RCC 7860 (cell line): Measurements from ENCODE around the gene ST7L.

Source experiments
- DNase-seq: peaks from one replicate; pipeline ENCODE4 v3.0.0-alpha.2; 2015; ENCODE audit warnings: low spot score
- FAIRE-seq: peaks from 2 replicates; lab custom pipeline; 2012; peaks lifted over from hg19 to GRCh38; lab: Jason Lieb, UNC

The ST7L gene

DNA sequence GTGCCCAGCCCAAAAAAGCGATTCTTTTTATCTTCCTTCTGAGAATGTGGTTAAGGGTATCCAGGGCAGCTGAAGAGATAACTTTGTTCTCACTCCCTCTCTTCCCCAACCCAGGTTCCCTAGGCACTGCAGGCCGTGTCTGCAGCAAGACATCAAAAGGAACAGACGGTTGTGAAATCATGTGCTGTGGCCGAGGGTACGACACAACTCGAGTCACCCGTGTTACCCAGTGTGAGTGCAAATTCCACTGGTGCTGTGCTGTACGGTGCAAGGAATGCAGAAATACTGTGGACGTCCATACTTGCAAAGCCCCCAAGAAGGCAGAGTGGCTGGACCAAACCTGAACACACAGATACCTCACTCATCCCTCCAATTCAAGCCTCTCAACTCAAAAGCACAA, 98.8 kb downstream of the ST7L start:
- FAIRE-seq (no peak), DNase-seq (peak; percentile 48)

DNA sequence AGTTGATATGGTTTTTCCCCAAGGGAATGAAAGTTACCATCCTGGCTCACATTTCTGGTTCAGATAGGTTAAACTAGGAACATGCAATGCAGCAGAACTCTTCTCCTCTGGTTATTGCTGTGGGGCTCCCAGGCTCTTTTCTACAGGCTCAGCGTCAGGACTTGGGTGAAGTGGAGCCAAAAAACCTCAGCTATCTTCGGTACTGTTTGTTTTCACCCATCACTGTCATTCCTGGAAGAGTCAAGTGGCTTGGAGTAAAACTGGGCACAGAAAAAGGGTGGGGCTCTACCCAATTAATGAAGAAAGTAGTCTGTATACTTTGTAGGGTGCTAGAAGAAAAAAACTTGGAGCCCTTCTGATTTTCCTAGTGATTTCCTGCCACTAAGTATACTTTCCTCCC, 100.8 kb downstream of the ST7L start:
- FAIRE-seq = no peak
- no peak for DNase-seq

DNA sequence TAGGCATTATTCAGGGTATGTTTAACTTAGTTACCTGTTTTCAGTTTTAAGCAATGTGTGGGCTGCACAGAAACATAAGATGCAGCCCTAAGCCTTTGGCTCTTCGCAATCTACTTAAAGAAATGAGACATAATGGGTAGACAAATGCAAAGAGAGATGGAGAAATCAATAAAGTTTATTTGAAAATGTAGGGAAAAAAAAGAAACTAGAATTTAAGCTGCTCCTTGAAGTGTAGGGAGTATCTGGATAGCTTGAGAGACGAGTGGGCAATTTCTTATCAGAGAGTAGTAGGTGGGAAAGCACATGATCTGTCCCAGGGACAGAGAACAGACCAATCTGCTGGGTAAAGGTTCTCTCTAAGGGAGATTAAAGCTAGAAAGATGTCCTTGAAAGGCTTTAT, 101.3 kb downstream of the ST7L start:
- FAIRE-seq (no peak), DNase-seq (no peak)

DNA sequence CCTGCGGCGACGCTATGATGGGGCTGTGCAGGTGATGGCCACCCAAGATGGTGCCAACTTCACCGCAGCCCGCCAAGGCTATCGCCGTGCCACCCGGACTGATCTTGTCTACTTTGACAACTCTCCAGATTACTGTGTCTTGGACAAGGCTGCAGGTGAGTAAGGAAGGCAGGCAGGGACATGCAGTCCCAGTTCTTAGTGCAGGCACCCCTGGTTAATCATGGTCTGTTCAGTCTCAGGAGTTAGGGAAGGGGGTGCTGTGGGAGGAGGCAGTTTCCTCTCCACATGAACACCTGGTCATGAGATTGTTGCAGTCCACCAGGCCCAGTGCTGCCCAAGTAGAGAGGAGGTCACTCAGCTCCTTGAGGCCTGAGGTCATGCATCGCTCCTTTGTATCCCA, 101.7 kb downstream of the ST7L start:
- FAIRE-seq = no peak
- no peak for DNase-seq

DNA sequence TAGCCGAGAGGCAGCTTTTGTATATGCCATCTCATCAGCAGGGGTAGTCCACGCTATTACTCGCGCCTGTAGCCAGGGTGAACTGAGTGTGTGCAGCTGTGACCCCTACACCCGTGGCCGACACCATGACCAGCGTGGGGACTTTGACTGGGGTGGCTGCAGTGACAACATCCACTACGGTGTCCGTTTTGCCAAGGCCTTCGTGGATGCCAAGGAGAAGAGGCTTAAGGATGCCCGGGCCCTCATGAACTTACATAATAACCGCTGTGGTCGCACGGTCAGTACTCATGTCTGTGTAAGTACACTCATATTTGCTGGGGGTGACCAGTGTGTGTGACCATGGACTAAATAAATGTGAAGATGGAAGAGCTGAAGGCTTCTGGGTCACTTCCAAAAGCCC, 102.8 kb downstream of the ST7L start:
- DNase-seq (no peak), FAIRE-seq (no peak)

DNA sequence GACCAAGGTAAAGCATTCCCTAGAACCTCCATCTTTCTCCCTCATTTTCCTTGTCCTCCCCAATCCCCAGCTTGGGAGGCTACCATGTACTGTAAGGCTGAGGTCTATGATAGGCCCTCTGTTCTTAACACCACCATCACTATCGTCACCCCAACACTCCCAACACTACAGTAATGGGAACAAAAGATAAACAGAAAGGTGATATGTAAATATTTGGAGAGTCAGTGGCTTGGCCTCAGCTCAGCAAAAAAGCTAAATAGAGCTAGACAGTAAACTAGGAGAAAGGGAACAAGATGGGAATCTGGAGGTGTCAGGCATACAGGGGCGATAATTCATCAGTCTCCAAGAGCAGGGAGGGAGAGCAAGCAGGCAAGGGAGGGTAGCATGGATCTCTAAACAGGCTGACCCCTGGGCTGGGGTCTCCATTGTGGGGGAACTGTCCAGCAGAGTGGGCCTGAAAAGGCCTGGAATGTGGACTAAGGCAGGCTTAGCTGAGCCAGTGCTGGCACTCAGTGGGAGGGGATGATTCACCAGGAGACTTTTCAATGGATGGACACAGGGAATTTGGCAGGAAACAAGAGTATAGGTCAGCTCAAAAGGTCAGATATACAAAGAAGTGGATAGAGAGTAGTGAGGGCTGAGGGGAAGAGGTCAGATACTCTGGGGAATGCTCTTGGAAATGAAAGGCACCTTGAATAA, 103.5 kb downstream of the ST7L start:
- FAIRE-seq (peak; percentile 90), DNase-seq (peak; percentile 86)

DNA sequence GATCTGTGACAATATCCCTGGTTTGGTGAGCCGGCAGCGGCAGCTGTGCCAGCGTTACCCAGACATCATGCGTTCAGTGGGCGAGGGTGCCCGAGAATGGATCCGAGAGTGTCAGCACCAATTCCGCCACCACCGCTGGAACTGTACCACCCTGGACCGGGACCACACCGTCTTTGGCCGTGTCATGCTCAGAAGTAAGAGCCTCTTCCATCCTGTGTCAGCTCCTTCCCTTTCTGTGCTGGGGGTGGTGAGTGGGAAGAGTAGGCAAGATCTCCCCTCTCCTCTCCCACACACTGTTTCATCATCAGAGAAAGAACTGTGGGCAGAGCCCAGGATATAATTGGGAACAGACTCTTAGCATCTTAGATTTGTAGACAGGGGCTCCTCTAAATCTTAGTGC, 104.0 kb downstream of the ST7L start:
- FAIRE-seq (no peak), DNase-seq (no peak)

DNA sequence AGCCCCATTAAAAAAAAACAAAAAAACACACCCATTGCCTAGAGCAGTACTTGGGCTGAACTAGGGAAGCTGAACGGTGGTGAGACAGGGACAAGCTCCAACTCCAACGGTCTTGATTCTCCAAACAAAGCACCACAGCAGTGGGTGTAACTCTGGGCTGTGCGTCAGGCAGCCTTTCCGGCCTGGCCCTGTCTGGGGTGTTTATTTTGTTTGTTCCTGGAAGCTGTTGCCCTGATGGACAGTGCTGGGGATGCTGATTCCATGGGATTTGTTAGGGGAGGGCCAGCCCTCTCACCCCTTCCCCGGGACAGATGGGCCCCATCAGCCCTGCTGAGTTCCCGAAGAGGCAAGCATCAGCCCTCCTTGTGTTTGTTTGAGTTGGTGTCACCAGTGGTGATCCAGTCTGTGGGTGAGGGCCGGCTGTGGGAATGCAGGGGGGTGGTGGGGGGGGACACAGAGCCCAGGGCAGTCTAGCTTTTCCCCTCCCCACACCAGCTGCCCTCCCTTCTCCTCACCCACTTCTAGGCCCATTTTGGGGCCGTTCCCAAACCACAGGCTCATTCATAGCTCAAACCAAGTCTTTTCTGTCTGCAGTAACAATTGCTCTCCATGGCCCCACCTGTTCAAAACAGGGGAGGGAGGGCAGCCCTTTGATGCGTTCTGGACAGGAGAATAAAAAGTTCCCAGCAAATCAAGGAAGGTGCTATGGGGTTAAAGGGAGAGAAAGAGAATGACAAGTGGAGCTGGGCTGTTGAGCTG, 105.7 kb downstream of the ST7L start:
- DNase-seq = no peak

DNA sequence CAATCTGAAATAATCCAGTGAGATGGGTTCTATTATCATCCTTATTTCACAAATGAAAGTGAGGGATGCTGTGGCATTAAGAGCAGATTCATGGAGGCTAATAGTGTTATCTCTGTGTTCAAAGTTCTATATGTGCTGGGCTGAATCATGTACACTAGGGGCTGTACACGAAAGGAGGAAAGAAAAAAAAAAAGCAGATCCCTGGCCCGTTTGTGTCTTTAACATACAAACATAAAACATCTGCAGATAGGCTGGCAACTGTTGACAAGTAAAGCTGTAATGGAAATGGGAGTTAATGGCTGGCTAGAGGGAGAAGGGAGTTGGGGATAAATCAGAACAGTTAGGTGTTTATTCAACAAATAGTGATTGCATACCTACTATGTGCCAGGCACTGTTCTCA, 107.0 kb downstream of the ST7L start:
- DNase-seq (no peak), FAIRE-seq (no peak)

More for the DNA sequence above, 105.7 kb downstream of the ST7L start:
- no peak for FAIRE-seq

DNA sequence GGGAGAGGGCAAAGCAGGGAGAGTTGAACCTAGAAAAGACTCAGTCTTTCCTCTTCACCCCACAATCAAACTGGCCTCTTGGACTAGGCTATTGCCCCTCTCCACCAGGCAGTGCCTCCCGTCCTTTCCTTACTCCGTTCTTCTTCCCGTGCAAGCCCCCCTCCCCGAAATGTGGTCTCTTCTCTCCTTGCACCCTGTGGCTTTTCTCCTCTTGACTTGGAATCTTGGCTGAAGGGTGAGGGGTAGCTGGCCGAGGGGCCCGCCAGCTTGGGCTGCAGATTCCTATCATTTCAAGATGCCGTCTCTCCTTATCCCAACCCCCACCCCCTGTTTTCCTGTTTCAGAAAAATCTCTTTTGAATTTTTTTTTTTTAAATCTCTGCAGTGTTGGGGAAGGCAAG, 108.6 kb downstream of the ST7L start:
- no peak for DNase-seq
- no peak for FAIRE-seq

DNA sequence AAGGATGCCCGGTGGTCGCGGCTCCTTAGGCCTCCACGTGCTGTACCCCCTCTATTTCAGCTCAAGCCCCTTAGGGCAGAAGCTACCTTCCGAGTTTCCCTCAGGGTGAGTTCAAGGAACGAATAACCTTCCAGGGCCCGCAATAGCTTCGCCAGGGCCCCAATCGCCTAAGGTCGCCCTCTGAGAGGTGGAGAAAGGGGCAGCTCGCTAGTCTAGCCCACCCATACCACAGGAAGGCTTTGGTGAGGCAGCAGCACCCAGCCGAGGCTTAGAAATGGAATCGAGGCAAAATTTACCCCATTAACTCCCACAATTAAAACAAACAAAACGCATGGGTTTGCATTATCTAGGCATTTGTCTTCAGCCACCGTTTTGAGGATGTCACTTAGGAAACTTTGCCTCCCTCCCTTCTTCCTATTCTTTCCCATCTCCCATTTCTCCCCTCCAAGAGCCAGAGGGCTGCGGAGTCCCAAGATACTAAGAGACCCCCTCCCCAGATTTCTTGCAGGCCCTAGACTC, 109.2 kb downstream of the ST7L start:
- no peak for FAIRE-seq

DNA sequence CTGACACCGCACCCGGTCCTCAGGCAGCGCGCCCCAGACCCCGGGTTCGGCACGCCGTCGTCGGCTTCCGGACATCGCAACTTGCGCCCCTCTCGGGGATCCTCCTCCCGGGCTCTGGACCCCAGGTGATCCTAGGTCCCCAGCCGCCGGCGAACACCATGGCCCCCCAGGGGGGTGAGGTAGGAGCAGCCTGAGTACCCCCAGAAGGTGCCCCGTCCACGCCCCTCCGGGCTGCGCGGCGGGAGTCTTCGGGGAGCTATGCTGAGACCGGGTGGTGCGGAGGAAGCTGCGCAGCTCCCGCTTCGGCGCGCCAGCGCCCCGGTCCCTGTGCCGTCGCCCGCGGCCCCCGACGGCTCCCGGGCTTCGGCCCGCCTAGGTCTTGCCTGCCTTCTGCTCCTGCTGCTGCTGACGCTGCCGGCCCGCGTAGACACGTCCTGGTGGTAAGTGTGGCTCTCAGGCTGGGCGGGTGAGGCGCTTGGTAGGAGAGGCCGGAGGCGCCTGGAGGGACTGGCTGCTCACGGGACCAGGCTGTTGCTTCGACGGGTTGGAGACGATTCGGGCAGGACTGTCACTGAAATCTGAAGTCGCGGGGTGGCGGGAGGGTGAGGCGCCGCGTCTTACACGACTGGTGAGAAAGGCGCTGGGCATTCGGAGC, 109.8 kb downstream of the ST7L start:
- DNase-seq = no peak
- FAIRE-seq = no peak

More for the DNA sequence above, 109.2 kb downstream of the ST7L start:
- no peak for DNase-seq

DNA sequence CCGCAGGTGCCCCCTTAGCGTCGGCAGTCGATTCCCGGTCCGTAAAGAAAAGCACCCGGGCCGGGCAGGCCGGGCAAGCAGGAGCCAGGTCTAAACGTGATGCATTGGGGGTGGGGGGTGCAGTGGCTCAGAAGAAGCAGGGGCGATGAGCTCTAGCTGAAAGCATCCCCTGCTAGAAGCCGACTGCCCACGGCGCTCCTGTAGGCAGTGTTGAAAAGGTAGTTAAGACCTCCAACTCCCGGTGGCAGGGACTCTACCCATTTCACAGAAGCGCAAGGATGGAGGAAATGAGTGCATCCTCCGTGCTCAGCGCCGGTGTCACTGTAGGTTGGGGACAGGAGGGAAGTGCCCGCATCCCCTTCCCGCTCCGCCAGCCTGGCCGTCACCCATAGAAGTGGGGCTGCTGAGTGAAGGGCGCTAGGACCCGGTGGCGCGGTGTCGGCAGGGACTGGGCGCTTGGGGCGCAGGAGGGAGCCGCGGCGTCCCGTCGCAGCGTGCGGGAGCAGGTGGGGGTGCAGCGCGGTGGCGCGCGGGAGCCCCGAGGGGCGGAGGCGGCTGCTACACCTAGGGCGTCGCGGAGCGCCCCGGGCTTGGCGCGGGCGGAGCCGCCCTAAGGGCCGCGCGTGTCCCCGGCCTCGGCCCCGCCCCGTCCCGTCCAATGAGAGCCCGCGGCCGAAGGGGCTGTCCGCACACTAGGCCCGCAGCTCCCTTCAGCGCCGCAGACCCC, 110.5 kb downstream of the ST7L start, which contains the start of gene WNT2B:
WNT2B (plus strand) TSS at position 688 of the 727 bp plus-strand sequence. CDS start 298 bp downstream, outside the sequence.
- FAIRE-seq (no peak), DNase-seq (no peak)

DNA sequence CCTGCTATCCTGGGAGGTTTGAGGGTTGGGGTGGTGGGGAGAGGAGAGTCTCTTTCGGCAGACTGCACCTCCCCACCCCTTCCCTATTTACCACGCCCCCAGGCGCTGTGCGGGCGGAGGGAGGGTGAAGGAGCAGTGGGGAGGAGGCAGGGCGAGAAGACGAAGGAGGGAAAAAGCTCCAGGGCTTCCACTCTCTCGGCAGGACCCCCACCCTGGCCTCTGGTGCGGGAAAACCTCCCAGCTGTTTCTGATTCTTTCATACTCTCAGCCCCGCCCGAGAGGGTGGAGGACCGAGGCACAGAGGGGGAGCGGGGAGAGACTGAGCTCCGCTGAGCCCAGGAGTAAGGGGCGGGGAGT, 111.0 kb downstream of the ST7L start:
- no peak for DNase-seq
- no peak for FAIRE-seq

DNA sequence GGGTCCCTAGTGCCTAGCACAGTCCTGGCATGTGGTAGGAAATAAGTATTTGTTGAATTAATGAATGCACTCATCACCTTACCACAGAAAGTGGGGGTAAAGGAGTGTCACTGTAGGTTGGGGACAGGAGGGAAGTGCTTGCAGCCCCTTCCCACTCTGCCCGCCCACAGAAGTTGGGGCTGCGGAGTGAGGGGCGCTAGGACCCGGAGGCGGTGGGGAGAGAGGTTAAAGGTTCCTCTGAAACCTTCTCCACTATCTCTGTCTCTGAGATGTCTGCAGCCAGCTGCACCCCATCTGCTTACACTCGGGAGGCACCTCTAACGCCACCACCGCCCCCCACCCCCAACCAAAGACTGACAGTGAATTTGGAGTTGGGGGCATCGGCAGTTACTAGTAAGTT, 111.6 kb downstream of the ST7L start:
- no peak for DNase-seq
- FAIRE-seq = no peak

DNA sequence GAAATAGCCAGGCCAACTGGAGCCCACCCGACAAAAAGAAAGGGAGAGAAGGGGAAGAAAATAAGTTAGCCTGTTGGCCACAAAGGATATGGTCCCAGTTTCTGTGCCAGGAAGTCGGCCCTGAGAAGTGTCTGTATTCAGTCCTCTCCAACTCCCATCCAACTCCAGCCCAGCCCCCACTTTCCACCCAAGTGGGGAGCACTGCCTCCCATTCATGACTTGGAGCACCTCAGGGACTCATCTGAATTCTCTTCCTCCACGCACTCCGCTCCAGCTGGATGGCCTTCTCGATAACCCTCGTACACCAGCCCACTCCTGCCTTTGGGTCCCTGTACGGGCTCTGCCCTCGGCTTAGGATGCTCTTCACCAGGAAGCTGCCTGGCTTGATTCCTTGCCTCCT, 112.2 kb downstream of the ST7L start:
- no peak for FAIRE-seq
- DNase-seq = no peak

DNA sequence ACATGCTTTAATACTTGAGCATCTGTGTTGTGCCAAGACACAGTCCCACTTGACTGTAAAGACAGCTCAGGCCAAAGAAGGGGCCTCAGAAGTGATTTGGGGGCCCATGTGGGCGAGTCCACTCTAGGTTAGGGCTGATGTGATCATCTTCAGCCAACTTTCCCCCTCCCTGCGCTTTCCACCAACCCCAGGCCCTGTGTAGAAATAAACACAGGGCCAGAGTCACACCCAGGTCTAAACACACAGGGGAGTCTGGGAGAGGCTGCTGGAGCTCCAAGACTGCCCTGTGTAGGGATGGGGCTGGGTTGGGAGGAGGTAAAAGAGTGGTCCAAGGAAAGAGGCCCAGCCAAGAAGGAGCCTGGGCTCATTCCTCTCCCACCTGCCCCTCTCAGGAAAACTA, 112.6 kb downstream of the ST7L start:
- DNase-seq (no peak), FAIRE-seq (no peak)

DNA sequence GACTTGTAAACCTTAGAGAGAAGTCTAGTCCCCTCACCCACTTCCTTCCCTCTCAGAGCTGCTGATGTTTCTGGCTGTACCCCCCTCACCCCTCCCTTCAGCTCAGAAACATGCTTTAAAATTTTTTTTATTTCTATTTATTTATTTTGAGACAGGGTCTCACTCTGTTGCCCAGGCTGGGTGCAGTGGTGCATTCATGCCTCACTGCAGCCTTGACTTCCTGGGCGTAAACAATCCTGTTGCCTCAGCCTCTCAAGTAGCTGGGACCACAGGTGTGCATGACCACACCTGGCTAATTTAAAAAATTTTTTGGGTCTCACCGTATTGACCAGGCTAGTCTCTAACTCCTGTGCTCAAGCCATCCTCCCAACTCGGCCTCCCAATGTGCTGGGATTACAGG, 113.1 kb downstream of the ST7L start:
- FAIRE-seq (no peak), DNase-seq (no peak)

DNA sequence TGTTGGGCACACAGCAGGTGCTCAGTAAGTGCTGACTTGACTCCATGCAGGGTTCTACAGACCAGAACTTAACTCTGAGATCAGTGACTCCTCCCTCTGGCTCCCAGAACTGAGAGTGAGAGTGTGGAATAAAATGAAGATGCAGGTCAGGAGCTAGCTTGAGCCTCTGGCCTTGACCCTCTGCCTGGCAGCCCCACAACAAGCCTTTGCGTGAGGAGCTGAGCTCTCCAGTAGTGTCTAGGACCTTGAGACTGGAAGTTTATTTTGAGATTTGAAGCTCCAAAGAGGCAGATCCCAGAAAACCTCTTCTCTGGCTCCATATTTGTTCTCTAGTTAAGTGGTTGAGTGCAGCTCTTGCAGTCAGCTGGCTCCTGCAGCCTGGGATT, 113.5 kb downstream of the ST7L start:
- DNase-seq = no peak
- FAIRE-seq = no peak

DNA sequence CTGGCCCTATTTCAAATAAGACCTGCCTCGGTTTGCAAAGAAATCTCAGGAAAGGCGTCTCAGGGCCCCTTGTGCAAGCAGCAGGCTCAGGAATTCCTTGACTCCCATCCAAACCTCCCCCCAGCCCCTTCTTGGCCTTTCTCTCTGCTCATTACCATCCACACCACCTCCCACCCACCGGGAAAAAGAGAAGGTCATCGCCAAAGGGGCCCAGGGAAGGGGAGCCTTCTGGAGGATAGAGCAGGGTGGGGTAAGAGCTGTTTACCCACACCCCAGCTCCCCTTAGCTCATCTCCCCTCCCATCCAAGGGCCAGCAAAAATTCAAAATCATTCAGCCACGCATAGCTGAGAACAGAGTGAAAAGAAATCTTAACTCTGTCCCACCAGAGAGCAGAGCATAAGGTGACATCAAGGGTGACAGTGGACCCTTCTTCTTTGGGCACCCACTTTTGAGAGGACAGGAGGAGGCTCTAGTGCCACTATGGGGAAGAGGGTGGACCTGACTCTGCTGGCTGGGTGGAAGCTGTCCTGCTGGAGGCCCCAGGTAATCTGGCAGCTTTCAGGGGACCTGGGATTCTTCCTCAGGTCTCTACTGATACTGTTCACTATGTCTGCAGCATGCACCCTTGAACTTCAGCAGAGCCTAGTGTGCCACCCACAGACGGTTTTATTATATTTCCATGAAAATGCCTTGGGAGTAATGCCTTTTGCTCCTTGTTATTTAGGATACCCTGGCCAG, 114.1 kb downstream of the ST7L start:
- no peak for DNase-seq
- FAIRE-seq = no peak
